HepG2 (cell line): ENCODE measurements around the gene SEC62. TPM values are rescaled to one million over a fixed set of nuclear protein-coding genes. Genes with fewer than 3 reads are reported as not detected.

Source experiments
- ARNT2 ChIP-seq: sonication (generic); formaldehyde crosslinking; IDR thresholded peaks from 2 replicates; pipeline ENCODE4 v1.8.0; 2022; ENCODE audit warnings: mild to moderate bottlenecking, low read depth, missing genetic modification reagents, moderate library complexity
- DPF2 ChIP-seq: sonication (generic); formaldehyde crosslinking; IDR thresholded peaks from 2 replicates; pipeline ENCODE4 v1.4.0; 2020; ENCODE audit warnings: mild to moderate bottlenecking, low read depth, missing genetic modification reagents, borderline replicate concordance
- FLYWCH1 ChIP-seq: sonication (generic); formaldehyde crosslinking; IDR thresholded peaks from 2 replicates; pipeline ENCODE4 v1.8.1; 2023; ENCODE audit warnings: mild to moderate bottlenecking, missing genetic modification reagents
- FOXK1 ChIP-seq: sonication (generic); formaldehyde crosslinking; IDR thresholded peaks from 2 replicates; pipeline ENCODE4 v1.4.0; 2020; ENCODE audit warnings: low read depth, missing genetic modification reagents, borderline replicate concordance
- GATAD1 ChIP-seq: IDR thresholded peaks from 2 replicates; pipeline ENCODE4 v1.6.1; 2016; ENCODE audit warnings: missing genetic modification reagents, missing compliant biosample characterization
- HNRNPK ChIP-seq: fragments of 200-400 bp; formaldehyde crosslinking; IDR thresholded peaks from 2 replicates; pipeline ENCODE4 v1.6.1; 2018; ENCODE audit warnings: low read length, low read depth, moderate library complexity, mild to moderate bottlenecking; ENCODE audit not compliant: poor library complexity, severe bottlenecking
- HOMEZ ChIP-seq: IDR thresholded peaks from 2 replicates; pipeline ENCODE4 v1.6.1; 2016; ENCODE audit warnings: low read depth
- JUN ChIP-seq: sonication (generic); formaldehyde crosslinking; IDR thresholded peaks from 2 replicates; pipeline ENCODE4 v1.4.0; 2020; ENCODE audit warnings: mild to moderate bottlenecking, missing genetic modification reagents
- MYNN ChIP-seq: sonication (generic); formaldehyde crosslinking; IDR thresholded peaks from 2 replicates; pipeline ENCODE4 v1.4.0; 2020; ENCODE audit warnings: mild to moderate bottlenecking, low read depth, missing genetic modification reagents
- ONECUT2 ChIP-seq: sonication (generic); formaldehyde crosslinking; IDR thresholded peaks from 2 replicates; pipeline ENCODE4 v1.4.0; 2020; ENCODE audit warnings: missing genetic modification reagents
- RAD21 ChIP-seq: fragments of 450-650 bp; formaldehyde crosslinking; IDR thresholded peaks from 2 replicates; pipeline ENCODE4 v1.5.0; 2020; ENCODE audit warnings: mild to moderate bottlenecking
- RFXANK ChIP-seq: IDR thresholded peaks from 2 replicates; pipeline ENCODE4 v1.6.1; 2016
- SKI ChIP-seq: fragments of 450-650 bp; IDR thresholded peaks from one replicate; pipeline ENCODE4 v1.6.1; 2018; ENCODE audit warnings: mild to moderate bottlenecking; ENCODE audit not compliant: partially characterized antibody
- SOX13 ChIP-seq, 3 experiments: fragments of 450-650 bp in 1 of 3; sonication (generic) in 1 of 3; formaldehyde crosslinking in 1 of 3; IDR thresholded peaks in 2 of 3; conservative IDR thresholded peaks in 1 of 3; 2 replicates each; pipeline versions ENCODE4 v1.5.0 to v1.6.1; 2016 to 2020; ENCODE audit warnings: antibody characterized with exemption in 1 of 3, mild to moderate bottlenecking in 1 of 3, missing compliant biosample characterization in 1 of 3, missing genetic modification reagents in 1 of 3, moderate library complexity in 1 of 3
- SRSF1 ChIP-seq: fragments of 200-400 bp; formaldehyde crosslinking; optimal IDR thresholded peaks from 2 replicates; pipeline ENCODE3; 2017; ENCODE audit warnings: mild to moderate bottlenecking, low read depth, low read length, moderate library complexity
- TERF1 ChIP-seq: sonication (generic); formaldehyde crosslinking; IDR thresholded peaks from 2 replicates; pipeline ENCODE4 v1.8.0; 2022; ENCODE audit warnings: mild to moderate bottlenecking, missing genetic modification reagents, moderate library complexity
- TP53 ChIP-seq: sonication (generic); formaldehyde crosslinking; conservative IDR thresholded peaks from 2 replicates; pipeline ENCODE4 v1.4.0; 2020; ENCODE audit warnings: missing genetic modification reagents
- ZBTB43 ChIP-seq: sonication (generic); formaldehyde crosslinking; conservative IDR thresholded peaks from 2 replicates; pipeline ENCODE4 v1.4.0; 2020; ENCODE audit warnings: missing genetic modification reagents
- ZNF180 ChIP-seq: sonication (generic); formaldehyde crosslinking; IDR thresholded peaks from 2 replicates; pipeline ENCODE4 v1.4.0; 2020; ENCODE audit warnings: low read depth, missing genetic modification reagents, borderline replicate concordance
- ZNF430 ChIP-seq: sonication (generic); formaldehyde crosslinking; IDR thresholded peaks from 2 replicates; pipeline ENCODE4 v1.9.0; 2021; ENCODE audit warnings: mild to moderate bottlenecking, missing genetic modification reagents
- ZNF558 ChIP-seq: sonication (generic); formaldehyde crosslinking; IDR thresholded peaks from 2 replicates; pipeline ENCODE4 v1.9.0; 2022; ENCODE audit warnings: mild to moderate bottlenecking, missing genetic modification reagents, borderline replicate concordance
- ZNF589 ChIP-seq: sonication (generic); formaldehyde crosslinking; conservative IDR thresholded peaks from 2 replicates; pipeline ENCODE4 v1.8.0; 2022; ENCODE audit warnings: mild to moderate bottlenecking, moderate library complexity, missing genetic modification reagents
- ZNF670 ChIP-seq: sonication (generic); formaldehyde crosslinking; IDR thresholded peaks from 2 replicates; pipeline ENCODE4 v1.8.0; 2022; ENCODE audit warnings: mild to moderate bottlenecking, missing genetic modification reagents, borderline replicate concordance
- ZNF772 ChIP-seq: sonication (generic); formaldehyde crosslinking; IDR thresholded peaks from 2 replicates; pipeline ENCODE4 v1.5.0; 2020; ENCODE audit warnings: mild to moderate bottlenecking, missing genetic modification reagents
- ZNF782 ChIP-seq: sonication (generic); formaldehyde crosslinking; IDR thresholded peaks from 2 replicates; pipeline ENCODE4 v1.4.0; 2020; ENCODE audit warnings: missing genetic modification reagents, mild to moderate bottlenecking, borderline replicate concordance
- polyA plus RNA-seq, 8 experiments: library from polyadenylated mRNA; depleted of rRNA in 3 of 8; stranded (reverse) in 7 of 8; unstranded in 1 of 8; fragments of >200 nt; fragmentation: Illumina TruSeq in 4 of 8; extraction: Trizol in 4 of 8; gene quantifications; 2 replicates each; pipeline versions ENCODE4 v1.2.1 to v1.2.3, GENCODE V29; 2011 to 2016; ENCODE audit warnings: low read depth in 4 of 8, missing spikeins in 1 of 8, mixed read lengths in 1 of 8; ENCODE audit not compliant: insufficient read depth in 1 of 8
- total RNA-seq, 5 experiments: library from RNA; depleted of rRNA; stranded (reverse); fragments of >200 nt; fragmentation: Illumina TruSeq; extraction: Trizol; gene quantifications; 2 replicates each; pipeline ENCODE4 v1.2.3, GENCODE V29; 2016; ENCODE audit warnings: low read depth in 1 of 5

The SEC62 gene
- total and polyA plus RNA-seq, 2 of the 13 experiments (the other 11 are each of a cell fraction or from before 2014, with no cell fraction given) = 54.0 to 68.7 TPM

- TF ChIP-seq SOX13 (IDR thresholded peaks at IDR 0.05) (no peak), SOX13 (CRISPR knock-in tag; conservative IDR thresholded peaks at IDR 0.05 in 1 of 2, IDR thresholded peaks at IDR 0.05 in 1 of 2) (peak in 1 of 2 experiments; percentile 61; a peak in 1 of 4 replicates), RAD21 (CRISPR knock-in tag) (peak; percentile 59; the same call in 1 of the 2 replicates), FOXK1 (CRISPR knock-in tag) (peak; percentile 72; the same call in 1 of the 2 replicates), HNRNPK (no peak), ZNF772 (peak; percentile 87; the same call in 1 of the 2 replicates), TERF1 (CRISPR knock-in tag) (no peak), FLYWCH1 (no peak), DPF2 (CRISPR knock-in tag) (no peak), TP53 (CRISPR knock-in tag) (peak; percentile 38; the same call in 1 of the 2 replicates), ZNF430 (peak; percentile 62), ZNF670 (CRISPR knock-in tag) (peak; percentile 73; the same call in 1 of the 2 replicates), SKI (peak; percentile 51), ARNT2 (peak; percentile 98; the same call in 1 of the 2 replicates), ONECUT2 (CRISPR knock-in tag) (no peak), RFXANK (CRISPR knock-in tag) (0 out of 2 replicates have a peak, but pooled peaks have one; percentile 44), ZNF180 (CRISPR knock-in tag) (0 out of 2 replicates have a peak, but pooled peaks have one; percentile 5), ZNF782 (no peak), JUN (CRISPR knock-in tag) (no peak), ZNF558 (CRISPR knock-in tag) (no peak; the same call in 1 of the 2 replicates), MYNN (CRISPR knock-in tag) (peak; percentile 81), HOMEZ (CRISPR knock-in tag) (peak; percentile 96), SRSF1 (peak; percentile 94), ZBTB43 (CRISPR knock-in tag) (0 out of 2 replicates have a peak, but pooled peaks have one; percentile 12), GATAD1 (CRISPR knock-in tag) (peak; percentile 87), ZNF589 (CRISPR knock-in tag) (peak; percentile 37; the same call in 1 of the 2 replicates)
Observed at GRCh38 chr3:169966428-169966950, at the start of gene SEC62 (continued).
